ENCODE data around the gene NXPH4. TPM values are rescaled to one million over a fixed set of nuclear protein-coding genes. Genes with fewer than 3 reads are reported as not detected.
A peak's percentile ranks its signal among the peaks of the same experiment; 100 is the strongest.

NXPH4 gene
- total RNA-seq, 4 donors from 2014 or later: not detected

DNA sequence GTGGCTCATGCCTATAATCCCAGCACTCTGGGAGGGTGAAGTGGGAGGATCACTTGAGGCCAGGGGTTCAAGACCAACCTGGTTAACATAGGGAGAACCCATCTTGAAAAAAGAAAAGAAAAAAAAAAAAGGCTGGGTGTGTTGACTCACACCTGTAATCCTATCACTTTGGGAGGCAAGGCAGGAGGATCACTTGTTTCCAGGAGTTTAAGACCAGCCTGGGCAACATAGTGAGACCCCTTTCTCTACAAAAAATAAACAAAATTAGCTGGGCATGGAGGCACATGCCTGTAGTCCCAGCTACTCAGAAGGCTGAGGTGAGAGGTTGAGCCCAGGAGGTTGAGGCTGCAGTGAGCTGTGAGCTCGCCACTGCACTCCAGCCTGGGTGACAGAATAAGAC is 46.2 kb upstream of the NXPH4 start:
- Histone ChIP-seq H3K4me1 (peaks cover 0 to 17% (median 8%) of the 10 kb centered on the region in 4 donors), H3K27me3 (no peaks in the 10 kb centered on the region), H3K9me3 (no peaks in the 10 kb centered on the region), H3K27ac (replicated peaks in 1 of 4) (no peak overlapping the region), H3K4me3 (no peak overlapping the region), H3K36me3 (peaks cover 31 to 88% (median 83%) of the 10 kb centered on the region in 4 donors)
- intact Hi-C loops (cut with DNase I): no loop called here
- DNase-seq (ENCODE audit: extremely low spot score): no peak
- WGBS: 91% methylated on average over 1 of the region's 1 CpG
- TF ChIP-seq POLR2A (IDR thresholded peaks at IDR 0.05; ENCODE audit: low read depth) (no peak), POLR2AphosphoS5 (IDR thresholded peaks at IDR 0.05) (no peak), EP300 (IDR thresholded peaks at IDR 0.05) (no peak)
- TF ChIP-seq, protein P1, sequence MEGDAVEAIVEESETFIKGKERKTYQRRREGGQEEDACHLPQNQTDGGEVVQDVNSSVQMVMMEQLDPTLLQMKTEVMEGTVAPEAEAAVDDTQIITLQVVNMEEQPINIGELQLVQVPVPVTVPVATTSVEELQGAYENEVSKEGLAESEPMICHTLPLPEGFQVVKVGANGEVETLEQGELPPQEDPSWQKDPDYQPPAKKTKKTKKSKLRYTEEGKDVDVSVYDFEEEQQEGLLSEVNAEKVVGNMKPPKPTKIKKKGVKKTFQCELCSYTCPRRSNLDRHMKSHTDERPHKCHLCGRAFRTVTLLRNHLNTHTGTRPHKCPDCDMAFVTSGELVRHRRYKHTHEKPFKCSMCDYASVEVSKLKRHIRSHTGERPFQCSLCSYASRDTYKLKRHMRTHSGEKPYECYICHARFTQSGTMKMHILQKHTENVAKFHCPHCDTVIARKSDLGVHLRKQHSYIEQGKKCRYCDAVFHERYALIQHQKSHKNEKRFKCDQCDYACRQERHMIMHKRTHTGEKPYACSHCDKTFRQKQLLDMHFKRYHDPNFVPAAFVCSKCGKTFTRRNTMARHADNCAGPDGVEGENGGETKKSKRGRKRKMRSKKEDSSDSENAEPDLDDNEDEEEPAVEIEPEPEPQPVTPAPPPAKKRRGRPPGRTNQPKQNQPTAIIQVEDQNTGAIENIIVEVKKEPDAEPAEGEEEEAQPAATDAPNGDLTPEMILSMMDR (IDR thresholded peaks at IDR 0.05): no peak

GRCh38 chr12:57170927-57171326 is 45.7 kb upstream of the NXPH4 start:
- peak overlapping the region; percentile 22 to 39 (median 30) for H3K27ac ChIP-seq (replicated peaks in 1 of 4)

GRCh38 chr12:57171668-57172067 is 44.9 kb upstream of the NXPH4 start:
- no peaks in the 10 kb centered on the region for H3K27me3 ChIP-seq
- 28% methylated on average over 4 of the region's 4 CpGs for WGBS
- TF ChIP-seq EP300 (IDR thresholded peaks at IDR 0.05) (no peak), POLR2AphosphoS5 (IDR thresholded peaks at IDR 0.05) (no peak), POLR2A (IDR thresholded peaks at IDR 0.05; ENCODE audit: low read depth) (no peak)
- TF ChIP-seq, protein P1 (IDR thresholded peaks at IDR 0.05): no peak
- H3K4me1 ChIP-seq: peaks cover 0 to 27% (median 13%) of the 10 kb centered on the region in 4 donors
- H3K36me3 ChIP-seq: peaks cover 18 to 88% (median 82%) of the 10 kb centered on the region in 4 donors
- no peak for DNase-seq (ENCODE audit: extremely low spot score)
- H3K4me3 ChIP-seq: no peak overlapping the region
- intact Hi-C loops (cut with DNase I): no loop called here
- no peaks in the 10 kb centered on the region for H3K9me3 ChIP-seq
- H3K27ac ChIP-seq (replicated peaks in 1 of 4): peak overlapping the region; percentile 22 to 39 (median 30)

More at GRCh38 chr12:57170927-57171326, 45.7 kb upstream of the NXPH4 start:
- intact Hi-C loops (cut with DNase I): no loop called here
- no peak for DNase-seq (ENCODE audit: extremely low spot score)
- H3K36me3 ChIP-seq: peaks cover 25 to 88% (median 82%) of the 10 kb centered on the region in 4 donors
- no peak overlapping the region for H3K4me3 ChIP-seq
- H3K4me1 ChIP-seq: peaks cover 0 to 22% (median 13%) of the 10 kb centered on the region in 4 donors
- H3K9me3 ChIP-seq: no peaks in the 10 kb centered on the region
- H3K27me3 ChIP-seq: no peaks in the 10 kb centered on the region
- WGBS: 83% methylated on average over 4 of the region's 4 CpGs
- TF ChIP-seq POLR2AphosphoS5 (IDR thresholded peaks at IDR 0.05) (no peak), POLR2A (IDR thresholded peaks at IDR 0.05; ENCODE audit: low read depth) (no peak), EP300 (IDR thresholded peaks at IDR 0.05) (no peak)
- TF ChIP-seq, protein P1 (IDR thresholded peaks at IDR 0.05): no peak

DNA sequence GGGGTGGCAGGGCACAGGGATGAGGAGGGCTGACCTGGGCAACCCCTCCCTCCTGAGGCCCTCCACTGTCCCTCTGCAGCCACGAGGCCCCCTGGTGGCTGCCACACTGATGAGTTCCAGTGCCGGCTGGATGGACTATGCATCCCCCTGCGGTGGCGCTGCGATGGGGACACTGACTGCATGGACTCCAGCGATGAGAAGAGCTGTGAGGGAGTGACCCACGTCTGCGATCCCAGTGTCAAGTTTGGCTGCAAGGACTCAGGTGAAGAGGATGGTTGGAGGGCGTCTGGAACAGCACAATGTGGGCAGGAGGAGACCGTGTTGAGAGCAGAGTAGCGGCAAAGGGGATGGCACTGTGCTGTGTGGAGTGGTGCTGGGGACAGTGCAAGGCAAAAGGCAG is 43.5 kb upstream of the NXPH4 start:
- no peak for DNase-seq (ENCODE audit: extremely low spot score)
- 58% methylated on average over 10 of the region's 11 CpGs for WGBS
- no peaks in the 10 kb centered on the region for H3K9me3 ChIP-seq
- no peaks in the 10 kb centered on the region for H3K27me3 ChIP-seq
- peaks cover 0 to 27% (median 13%) of the 10 kb centered on the region in 4 donors for H3K4me1 ChIP-seq
- TF ChIP-seq, protein P1 (IDR thresholded peaks at IDR 0.05): peak; percentile 29 to 55 (median 34)
- TF ChIP-seq POLR2A (IDR thresholded peaks at IDR 0.05; ENCODE audit: low read depth) (no peak), EP300 (IDR thresholded peaks at IDR 0.05) (no peak)
- peaks cover 11 to 88% (median 82%) of the 10 kb centered on the region in 4 donors for H3K36me3 ChIP-seq
- intact Hi-C loops (cut with DNase I): no loop called here
- H3K4me3 ChIP-seq: no peak overlapping the region
- no peak overlapping the region for H3K27ac ChIP-seq (replicated peaks in 1 of 4)

- DNase-seq (ENCODE audit: extremely low spot score): no peak
- WGBS: 84% methylated on average over 11 of the region's 14 CpGs
- Histone ChIP-seq H3K9me3 (no peaks in the 10 kb centered on the region), H3K36me3 (peaks cover 11 to 88% (median 82%) of the 10 kb centered on the region in 4 donors), H3K27ac (replicated peaks in 1 of 4) (no peak overlapping the region), H3K4me3 (no peak overlapping the region), H3K4me1 (peaks cover 0 to 27% (median 13%) of the 10 kb centered on the region in 4 donors), H3K27me3 (no peaks in the 10 kb centered on the region)
- no peak for TF ChIP-seq POLR2A (IDR thresholded peaks at IDR 0.05; ENCODE audit: low read depth)
- TF ChIP-seq, protein P1 (IDR thresholded peaks at IDR 0.05): no peak
- TF ChIP-seq EP300 (IDR thresholded peaks at IDR 0.05): no peak
- TF ChIP-seq POLR2AphosphoS5 (IDR thresholded peaks at IDR 0.05): no peak
- intact Hi-C loops (cut with DNase I): loop anchor here (2.0 kb wide), 1 partner anchor 47 kb away; no protein-coding TSS in a partner anchor
Observed at GRCh38 chr12:57173683-57174082, 42.9 kb upstream of the NXPH4 start.

Measured in esophagus muscularis mucosa (tissue), 4 donors.